ENCODE data around the gene ILF3. TPM values are rescaled to one million over a fixed set of nuclear protein-coding genes. Genes with fewer than 3 reads are reported as not detected.

The ILF3 gene
- total and polyA plus RNA-seq, 3 donors from 2014 or later, result 246 to 263 (median 253) TPM

DNA sequence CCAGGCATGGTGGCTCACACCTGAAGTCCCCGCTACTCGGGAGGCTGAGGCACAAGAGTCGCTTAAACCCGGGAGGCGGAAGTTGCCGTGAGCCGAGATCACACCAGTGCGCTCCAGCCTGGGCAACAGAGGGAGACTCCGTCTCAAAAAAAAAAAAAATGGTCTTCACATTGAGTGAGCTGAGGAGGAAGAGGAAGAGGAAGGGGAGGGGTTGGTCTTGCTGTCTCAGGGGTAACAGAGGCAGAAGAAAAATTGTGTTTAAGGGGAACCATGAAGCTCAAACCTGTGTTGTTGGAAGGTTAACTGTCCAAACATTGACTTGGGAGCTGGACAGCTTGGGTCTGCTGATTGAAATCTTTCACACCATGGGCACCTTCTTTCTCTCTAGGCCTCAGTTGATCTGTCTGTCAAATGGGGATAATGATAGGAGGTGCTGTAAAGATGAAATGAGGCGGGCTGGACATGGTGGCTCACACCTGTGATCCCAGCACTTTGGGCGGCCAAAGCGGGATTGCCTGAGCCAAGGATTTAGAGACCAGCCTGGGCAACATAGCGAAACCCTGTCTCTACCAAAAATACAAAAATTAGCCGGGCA lies 38.6 kb upstream of the ILF3 start:
- intact Hi-C loops (cut with DNase I; ENCODE audit: low total_unique reads), result no loop called here
- Histone ChIP-seq H3K9me3 (no peaks in the 10 kb centered on the region), H3K27ac (peak overlapping the region in 1 of 2 donors; percentile 75), H3K36me3 (ENCODE audit: low read depth, missing control alignments) (no peaks in the 10 kb centered on the region), H3K4me1 (peaks cover 41% of the 10 kb centered on the region), H3K4me3 (no peak overlapping the region), H3K27me3 (no peaks in the 10 kb centered on the region)
- no peak for DNase-seq
- TF ChIP-seq CTCF (IDR thresholded peaks at IDR 0.05), result no peak
- TF ChIP-seq POLR2A (IDR thresholded peaks at IDR 0.05), result no peak
- 90 to 98% methylated on average over 14 of the region's 14 CpGs for WGBS, 2 donors

- Histone ChIP-seq H3K27me3 (no peaks in the 10 kb centered on the region), H3K4me1 (peaks cover 26% of the 10 kb centered on the region), H3K4me3 (no peak overlapping the region), H3K36me3 (ENCODE audit: low read depth, missing control alignments) (no peaks in the 10 kb centered on the region), H3K9me3 (no peaks in the 10 kb centered on the region), H3K27ac (peak overlapping the region; percentile 55 to 75)
- TF ChIP-seq POLR2A (IDR thresholded peaks at IDR 0.05) (no peak), CTCF (IDR thresholded peaks at IDR 0.05) (no peak)
- intact Hi-C loops (cut with DNase I; ENCODE audit: low total_unique reads), result no loop called here
- WGBS, 2 donors, result 59 to 78% methylated on average over 15 of the region's 15 CpGs
- DNase-seq, result no peak
Observed at GRCh38 chr19:10617409-10618121, 36.6 kb upstream of the ILF3 start.

GRCh38 chr19:10618846-10619245 lies 35.3 kb upstream of the ILF3 start:
- H3K36me3 ChIP-seq (ENCODE audit: low read depth, missing control alignments), result no peaks in the 10 kb centered on the region
- no peaks in the 10 kb centered on the region for H3K27me3 ChIP-seq
- no peak for DNase-seq
- peak overlapping the region in 1 of 2 donors; percentile 14 for H3K27ac ChIP-seq
- peaks cover 13% of the 10 kb centered on the region for H3K4me1 ChIP-seq
- TF ChIP-seq CTCF (IDR thresholded peaks at IDR 0.05) (no peak), POLR2A (IDR thresholded peaks at IDR 0.05) (no peak)
- intact Hi-C loops (cut with DNase I; ENCODE audit: low total_unique reads), result no loop called here
- WGBS, 2 donors, result 89 to 94% methylated on average over 4 to 8 of the region's 8 CpGs
- H3K4me3 ChIP-seq, result no peak overlapping the region
- H3K9me3 ChIP-seq, result no peaks in the 10 kb centered on the region

GRCh38 chr19:10620786-10621185 lies 33.4 kb upstream of the ILF3 start:
- intact Hi-C loops (cut with DNase I; ENCODE audit: low total_unique reads), result no loop called here
- H3K27me3 ChIP-seq, result no peaks in the 10 kb centered on the region
- H3K9me3 ChIP-seq, result no peaks in the 10 kb centered on the region
- no peak overlapping the region for H3K4me3 ChIP-seq
- TF ChIP-seq CTCF (IDR thresholded peaks at IDR 0.05), result no peak
- TF ChIP-seq POLR2A (IDR thresholded peaks at IDR 0.05), result no peak
- WGBS, 2 donors, result 81 to 83% methylated on average over 4 of the region's 4 CpGs
- H3K4me1 ChIP-seq, result peaks cover 18% of the 10 kb centered on the region
- no peaks in the 10 kb centered on the region for H3K36me3 ChIP-seq (ENCODE audit: low read depth, missing control alignments)
- no peak for DNase-seq
- no peak overlapping the region for H3K27ac ChIP-seq
